OCI-LY7 (cell line): ENCODE data around the gene SLX4. TPM values are rescaled to one million over a fixed set of nuclear protein-coding genes. Genes with fewer than 3 reads are reported as not detected.

Experiments
- BruUV-seq: library from RNA; stranded (reverse); fragments of 400-500 nt; replicated peaks from 2 replicates; lab custom pipeline; 2021; lab: Mats Ljungman, UMichigan
- CTCF ChIA-PET: fragments of 300-600 bp; sonication (Branson Sonifier 250); formaldehyde crosslinking; loops from one replicate; lab custom pipeline; 2022; ENCODE audit warnings: antibody characterized with exemption; ENCODE audit not compliant: unreplicated experiment; lab: Charles Lee
- POLR2A ChIA-PET: fragments of 300-600 bp; sonication (Branson Sonifier 250); formaldehyde crosslinking; loops from one replicate; lab custom pipeline; 2022; ENCODE audit warnings: antibody characterized with exemption; lab: Charles Lee
- DNase-seq: peaks from one replicate; pipeline ENCODE4 v3.0.0-alpha.2; 2015; ENCODE audit warnings: low spot score
- H2AFZ ChIP-seq: fragments of 200-600 bp; sonication (generic), shearing (Covaris generic); 2 replicates; pipeline ENCODE4 v1.6.1; 2014; ENCODE audit warnings: mild to moderate bottlenecking, antibody characterized with exemption, low read length, moderate library complexity
- H3K27ac ChIP-seq: fragments of 200-600 bp; sonication (generic); 2 replicates; pipeline ENCODE4 v1.5.1; 2014; ENCODE audit warnings: mixed run types, low read depth, mild to moderate bottlenecking, moderate library complexity, low read length, inconsistent platforms; ENCODE audit not compliant: poor library complexity, severe bottlenecking
- H3K36me3 ChIP-seq: fragments of 200-600 bp; sonication (generic); 2 replicates; pipeline ENCODE4 v1.6.1; 2014; ENCODE audit warnings: mild to moderate bottlenecking, antibody characterized with exemption, low read length, moderate library complexity, mixed read lengths; ENCODE audit not compliant: insufficient read depth
- H3K4me1 ChIP-seq: fragments of 200-600 bp; sonication (generic); 2 replicates; pipeline ENCODE4 v1.5.1; 2014; ENCODE audit warnings: mild to moderate bottlenecking, low read length; ENCODE audit not compliant: insufficient read depth, poor library complexity, severe bottlenecking
- H3K4me2 ChIP-seq: fragments of 200-600 bp; sonication (generic); 2 replicates; pipeline ENCODE4 v1.6.1; 2014; ENCODE audit warnings: mild to moderate bottlenecking, low read length
- H3K4me3 ChIP-seq: fragments of 200-600 bp; sonication (generic); 2 replicates; pipeline ENCODE4 v1.5.1; 2014; ENCODE audit warnings: mild to moderate bottlenecking, low read depth, low read length; ENCODE audit not compliant: poor library complexity, severe bottlenecking
- H3K79me2 ChIP-seq: fragments of 200-600 bp; sonication (generic); 2 replicates; pipeline ENCODE4 v1.6.1; 2016; ENCODE audit warnings: low read depth, mild to moderate bottlenecking, low read length, moderate library complexity, mixed read lengths; ENCODE audit not compliant: insufficient read depth
- H3K9me2 ChIP-seq: fragments of 200-600 bp; sonication (generic); 2 replicates; pipeline ENCODE4 v1.6.1; 2016; ENCODE audit warnings: mild to moderate bottlenecking, low read length, mixed read lengths; ENCODE audit not compliant: insufficient read depth
- H3K9me3 ChIP-seq: fragments of 200-600 bp; sonication (generic); 2 replicates; pipeline ENCODE4 v1.6.1; 2014; ENCODE audit warnings: mild to moderate bottlenecking, mixed run types, low read length, mixed read lengths
- H4K20me1 ChIP-seq: fragments of 200-600 bp; sonication (generic); 2 replicates; pipeline ENCODE4 v1.6.1; 2014; ENCODE audit warnings: mild to moderate bottlenecking, antibody characterized with exemption, low read length, moderate library complexity, mixed read lengths; ENCODE audit not compliant: insufficient read depth
- EZH2phosphoT487 ChIP-seq: fragments of 200-600 bp; sonication (generic); IDR thresholded peaks from 2 replicates; pipeline ENCODE4 v1.6.1; 2018; ENCODE audit warnings: low read depth, borderline replicate concordance, mild to moderate bottlenecking, mixed run types, antibody characterized with exemption, low read length, moderate library complexity, mixed read lengths
- intact Hi-C: fragments of 100-400 bp; cut with micrococcal nuclease; formaldehyde crosslinking; loops from one replicate; pipeline ENCODE4 v1.10.0; 2022; ENCODE audit not compliant: unreplicated experiment
- total RNA-seq, 2 experiments: library from RNA; depleted of rRNA in 1 of 2; stranded (reverse); fragments of >200 nt in 1 of 2; shearing (Covaris generic) in 1 of 2; gene quantifications; 2 replicates each; pipeline ENCODE4 v1.2.3, GENCODE V29; 2014 to 2022
- TF ChIP-seq, protein P1 (sequence below): fragments of 200-600 bp; sonication (generic); conservative IDR thresholded peaks from 2 replicates; pipeline ENCODE4 v1.5.1; 2014; ENCODE audit warnings: mild to moderate bottlenecking, antibody characterized with exemption, low read length, moderate library complexity, mixed read lengths

SLX4 gene
- total RNA-seq, 2 experiments from 2014 or later, result 13.2 to 35.7 TPM

DNA sequence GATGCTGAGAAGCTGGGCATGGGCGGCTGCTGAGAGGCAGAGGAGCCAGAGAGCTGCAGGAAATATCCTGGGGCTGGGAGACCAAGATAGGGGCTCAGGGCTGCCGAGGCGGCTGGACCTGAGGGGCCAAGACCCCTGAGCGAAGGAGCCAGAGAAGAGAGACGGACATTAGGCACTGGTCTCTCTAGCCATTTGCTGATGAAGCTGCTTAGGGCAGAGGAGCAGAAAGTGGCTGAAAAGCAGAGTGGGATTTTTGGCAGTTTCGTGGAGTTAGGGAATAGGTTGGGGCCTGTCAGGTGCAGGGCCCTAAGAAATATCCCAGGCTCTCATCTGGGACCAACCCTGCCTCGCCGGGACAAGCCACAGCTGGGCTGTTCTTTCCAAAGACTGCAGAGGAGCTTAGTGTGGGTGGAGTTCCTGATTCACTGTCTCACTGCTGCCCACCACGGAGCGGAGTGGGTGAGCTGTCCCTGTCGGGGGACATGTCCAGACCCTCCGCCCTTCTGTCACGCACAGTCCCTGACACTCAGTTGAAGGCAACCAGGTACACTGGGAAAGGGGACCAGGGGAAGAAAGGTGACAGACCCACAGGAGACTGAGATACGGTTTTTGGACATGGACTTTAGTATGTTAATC, 31.8 kb upstream of the SLX4 start:
- DNase-seq, result no peak
- no peak overlapping the region for H3K27ac ChIP-seq
- H3K9me3 ChIP-seq, result no peaks in the 10 kb centered on the region
- BruUV-seq, result no TSS peak
- intact Hi-C loops, result no loop called here
- no peak overlapping the region for H3K4me2 ChIP-seq
- ChIA-PET POLR2A (interaction anchor here (0.6 kb wide), 1 partner anchor 75 kb away, joined by 3 read pairs; no protein-coding TSS in a partner anchor), CTCF (no interaction called here)
- no peaks in the 10 kb centered on the region for H3K9me2 ChIP-seq
- TF ChIP-seq, protein P1, sequence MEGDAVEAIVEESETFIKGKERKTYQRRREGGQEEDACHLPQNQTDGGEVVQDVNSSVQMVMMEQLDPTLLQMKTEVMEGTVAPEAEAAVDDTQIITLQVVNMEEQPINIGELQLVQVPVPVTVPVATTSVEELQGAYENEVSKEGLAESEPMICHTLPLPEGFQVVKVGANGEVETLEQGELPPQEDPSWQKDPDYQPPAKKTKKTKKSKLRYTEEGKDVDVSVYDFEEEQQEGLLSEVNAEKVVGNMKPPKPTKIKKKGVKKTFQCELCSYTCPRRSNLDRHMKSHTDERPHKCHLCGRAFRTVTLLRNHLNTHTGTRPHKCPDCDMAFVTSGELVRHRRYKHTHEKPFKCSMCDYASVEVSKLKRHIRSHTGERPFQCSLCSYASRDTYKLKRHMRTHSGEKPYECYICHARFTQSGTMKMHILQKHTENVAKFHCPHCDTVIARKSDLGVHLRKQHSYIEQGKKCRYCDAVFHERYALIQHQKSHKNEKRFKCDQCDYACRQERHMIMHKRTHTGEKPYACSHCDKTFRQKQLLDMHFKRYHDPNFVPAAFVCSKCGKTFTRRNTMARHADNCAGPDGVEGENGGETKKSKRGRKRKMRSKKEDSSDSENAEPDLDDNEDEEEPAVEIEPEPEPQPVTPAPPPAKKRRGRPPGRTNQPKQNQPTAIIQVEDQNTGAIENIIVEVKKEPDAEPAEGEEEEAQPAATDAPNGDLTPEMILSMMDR, result no peak
- no peak for TF ChIP-seq EZH2phosphoT487
- H3K79me2 ChIP-seq, result peaks cover 8% of the 10 kb centered on the region; the same call in 1 of the 2 replicates
- peaks cover 29% of the 10 kb centered on the region; the same call in 1 of the 2 replicates for H3K36me3 ChIP-seq
- no peak overlapping the region for H3K4me3 ChIP-seq
- H4K20me1 ChIP-seq, result no peaks in the 10 kb centered on the region
- H3K4me1 ChIP-seq, result peaks cover under 1% of the 10 kb centered on the region
- H2AFZ ChIP-seq, result no peak overlapping the region

DNA sequence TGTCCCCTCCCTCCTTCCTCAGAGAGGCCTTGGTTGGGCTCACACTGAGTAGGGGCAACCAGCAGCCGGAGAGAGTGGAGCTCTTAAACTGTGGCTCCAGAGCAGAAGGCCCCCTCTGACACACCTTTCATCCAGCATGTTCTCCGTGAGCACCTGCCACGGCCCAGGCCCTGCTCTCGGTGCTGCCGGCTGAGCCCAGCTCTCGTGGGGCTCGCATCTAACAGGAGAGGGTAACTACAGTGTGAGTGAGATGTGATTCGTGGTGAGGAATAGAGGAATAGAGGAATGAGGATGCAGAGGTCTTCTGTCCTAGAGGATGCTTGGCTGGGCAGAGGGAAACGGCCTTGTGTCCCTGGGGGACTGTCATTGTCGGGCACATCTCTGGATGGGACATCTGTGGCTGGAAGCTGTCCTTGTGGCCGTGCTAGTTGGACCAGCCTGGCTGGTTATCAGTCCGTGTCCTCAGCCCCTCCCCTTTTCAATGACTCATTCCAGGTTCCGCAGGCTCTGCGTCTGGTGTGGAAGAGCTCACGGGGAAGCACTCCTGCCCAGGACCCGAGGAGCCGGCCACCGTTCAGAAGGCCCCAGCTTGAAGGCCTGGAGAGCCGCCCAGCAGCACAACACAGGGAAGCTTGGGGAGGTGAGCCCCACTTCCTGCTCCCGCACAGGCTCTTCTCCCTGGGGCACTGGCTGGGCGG, 31.1 kb upstream of the SLX4 start:
- TF ChIP-seq, protein P1, result no peak
- TF ChIP-seq EZH2phosphoT487, result no peak
- intact Hi-C loops, result no loop called here
- H3K4me2 ChIP-seq, result no peak overlapping the region
- H3K4me1 ChIP-seq, result peaks cover 7% of the 10 kb centered on the region
- BruUV-seq, result no TSS peak
- H3K36me3 ChIP-seq, result peaks cover 29% of the 10 kb centered on the region; the same call in 1 of the 2 replicates
- H4K20me1 ChIP-seq, result no peaks in the 10 kb centered on the region
- DNase-seq, result no peak
- H2AFZ ChIP-seq, result no peak overlapping the region
- H3K79me2 ChIP-seq, result peaks cover 14% of the 10 kb centered on the region; the same call in 1 of the 2 replicates
- H3K27ac ChIP-seq, result no peak overlapping the region
- no peaks in the 10 kb centered on the region for H3K9me2 ChIP-seq
- H3K9me3 ChIP-seq, result no peaks in the 10 kb centered on the region
- POLR2A ChIA-PET, result interaction anchor here (0.7 kb wide), 1 partner anchor 15 kb away, joined by 3 read pairs; no protein-coding TSS in a partner anchor
- H3K4me3 ChIP-seq, result no peak overlapping the region
- CTCF ChIA-PET, result no interaction called here
